CD4-positive, alpha-beta T cell treated with Interleukin-1 beta for 1 hour (primary cell): ENCODE measurements around the gene GABBR2.

ENCODE experiments used
- DNase-seq, 2 donors: peaks; one replicate each; pipeline ENCODE4 v3.0.0-alpha.2; 2020 to 2022

The GABBR2 gene

GRCh38 chr9:98708933-98709911 is at the start of gene GABBR2:
Gene GABBR2 (minus strand): TSS chr9:98708935. CDS start chr9:98708737, 198 bp downstream.
- DNase-seq = no peak

- DNase-seq = no peak
Measured at GRCh38 chr9:98755006-98755618, 46.4 kb upstream of the GABBR2 start.

- DNase-seq = no peak
Measured at GRCh38 chr9:98751210-98751609, 42.5 kb upstream of the GABBR2 start.

GRCh38 chr9:98750364-98751060 is 41.8 kb upstream of the GABBR2 start:
- no peak for DNase-seq

GRCh38 chr9:98747476-98747875 is 38.7 kb upstream of the GABBR2 start:
- no peak for DNase-seq

- DNase-seq = no peak
Measured at GRCh38 chr9:98745470-98745869, 36.7 kb upstream of the GABBR2 start.

GRCh38 chr9:98743818-98744611 is 35.3 kb upstream of the GABBR2 start:
- no peak for DNase-seq

- no peak for DNase-seq
Measured at GRCh38 chr9:98743329-98743728, 34.6 kb upstream of the GABBR2 start.

GRCh38 chr9:98742325-98743280 is 33.9 kb upstream of the GABBR2 start:
- no peak for DNase-seq

- DNase-seq = no peak
Measured at GRCh38 chr9:98740226-98740881, 31.6 kb upstream of the GABBR2 start.

- no peak for DNase-seq
Measured at GRCh38 chr9:98738741-98739140, 30.0 kb upstream of the GABBR2 start.

- DNase-seq = no peak
Measured at GRCh38 chr9:98736226-98736625, 27.5 kb upstream of the GABBR2 start.

GRCh38 chr9:98732801-98733200 is 24.1 kb upstream of the GABBR2 start:
- no peak for DNase-seq

- no peak for DNase-seq
Measured at GRCh38 chr9:98732091-98732490, 23.4 kb upstream of the GABBR2 start.

GRCh38 chr9:98730871-98731270 is 22.1 kb upstream of the GABBR2 start:
- DNase-seq = no peak

GRCh38 chr9:98728500-98728899 is 19.8 kb upstream of the GABBR2 start:
- DNase-seq = no peak

- DNase-seq = no peak
Measured at GRCh38 chr9:98727428-98727827, 18.7 kb upstream of the GABBR2 start.

GRCh38 chr9:98726735-98727134 is 18.0 kb upstream of the GABBR2 start:
- DNase-seq = peak; percentile 6 to 54

- DNase-seq = no peak
Measured at GRCh38 chr9:98724810-98725530, 16.2 kb upstream of the GABBR2 start.

- no peak for DNase-seq
Measured at GRCh38 chr9:98721643-98722042, 12.9 kb upstream of the GABBR2 start.
